ENCODE results near the gene IGF2.

The IGF2 gene

DNA sequence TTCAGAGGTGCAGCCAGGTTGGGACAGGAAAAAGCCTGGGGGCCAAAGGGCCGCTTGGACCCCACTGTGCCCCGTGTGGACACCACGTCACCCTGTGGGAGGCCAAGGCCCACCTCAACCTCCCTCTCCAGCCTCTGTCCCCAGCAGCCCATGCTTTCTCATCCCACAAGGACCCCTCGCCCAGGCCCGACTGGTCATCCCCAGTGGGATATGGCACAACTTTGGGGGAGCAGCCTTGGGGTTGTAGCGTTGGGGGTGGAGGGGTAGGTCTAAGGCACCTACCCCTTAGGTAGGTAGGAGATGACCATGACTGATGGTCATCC, 44.0 kb downstream of the IGF2 start:
- no peak for TF ChIP-seq SIN3A (IDR thresholded peaks at IDR 0.05; ENCODE audit: borderline replicate concordance, insufficient read depth, low read length)
- TF ChIP-seq FOXP2 (optimal IDR thresholded peaks at IDR 0.05; ENCODE audit: borderline replicate concordance, extremely low read depth, extremely low read length, insufficient read depth), result no peak
- no peak for TF ChIP-seq POLR2AphosphoS5 (IDR thresholded peaks at IDR 0.05; ENCODE audit: low read depth, low read length)
- TF ChIP-seq TAF1 (IDR thresholded peaks at IDR 0.05; ENCODE audit: borderline replicate concordance, insufficient read depth, low read length), result no peak
- TF ChIP-seq, protein P1, sequence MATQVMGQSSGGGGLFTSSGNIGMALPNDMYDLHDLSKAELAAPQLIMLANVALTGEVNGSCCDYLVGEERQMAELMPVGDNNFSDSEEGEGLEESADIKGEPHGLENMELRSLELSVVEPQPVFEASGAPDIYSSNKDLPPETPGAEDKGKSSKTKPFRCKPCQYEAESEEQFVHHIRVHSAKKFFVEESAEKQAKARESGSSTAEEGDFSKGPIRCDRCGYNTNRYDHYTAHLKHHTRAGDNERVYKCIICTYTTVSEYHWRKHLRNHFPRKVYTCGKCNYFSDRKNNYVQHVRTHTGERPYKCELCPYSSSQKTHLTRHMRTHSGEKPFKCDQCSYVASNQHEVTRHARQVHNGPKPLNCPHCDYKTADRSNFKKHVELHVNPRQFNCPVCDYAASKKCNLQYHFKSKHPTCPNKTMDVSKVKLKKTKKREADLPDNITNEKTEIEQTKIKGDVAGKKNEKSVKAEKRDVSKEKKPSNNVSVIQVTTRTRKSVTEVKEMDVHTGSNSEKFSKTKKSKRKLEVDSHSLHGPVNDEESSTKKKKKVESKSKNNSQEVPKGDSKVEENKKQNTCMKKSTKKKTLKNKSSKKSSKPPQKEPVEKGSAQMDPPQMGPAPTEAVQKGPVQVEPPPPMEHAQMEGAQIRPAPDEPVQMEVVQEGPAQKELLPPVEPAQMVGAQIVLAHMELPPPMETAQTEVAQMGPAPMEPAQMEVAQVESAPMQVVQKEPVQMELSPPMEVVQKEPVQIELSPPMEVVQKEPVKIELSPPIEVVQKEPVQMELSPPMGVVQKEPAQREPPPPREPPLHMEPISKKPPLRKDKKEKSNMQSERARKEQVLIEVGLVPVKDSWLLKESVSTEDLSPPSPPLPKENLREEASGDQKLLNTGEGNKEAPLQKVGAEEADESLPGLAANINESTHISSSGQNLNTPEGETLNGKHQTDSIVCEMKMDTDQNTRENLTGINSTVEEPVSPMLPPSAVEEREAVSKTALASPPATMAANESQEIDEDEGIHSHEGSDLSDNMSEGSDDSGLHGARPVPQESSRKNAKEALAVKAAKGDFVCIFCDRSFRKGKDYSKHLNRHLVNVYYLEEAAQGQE (IDR thresholded peaks at IDR 0.05; ENCODE audit: insufficient read depth in 1 of 2, low read depth in 2 of 2, low read length in 2 of 2), result no peak

DNA sequence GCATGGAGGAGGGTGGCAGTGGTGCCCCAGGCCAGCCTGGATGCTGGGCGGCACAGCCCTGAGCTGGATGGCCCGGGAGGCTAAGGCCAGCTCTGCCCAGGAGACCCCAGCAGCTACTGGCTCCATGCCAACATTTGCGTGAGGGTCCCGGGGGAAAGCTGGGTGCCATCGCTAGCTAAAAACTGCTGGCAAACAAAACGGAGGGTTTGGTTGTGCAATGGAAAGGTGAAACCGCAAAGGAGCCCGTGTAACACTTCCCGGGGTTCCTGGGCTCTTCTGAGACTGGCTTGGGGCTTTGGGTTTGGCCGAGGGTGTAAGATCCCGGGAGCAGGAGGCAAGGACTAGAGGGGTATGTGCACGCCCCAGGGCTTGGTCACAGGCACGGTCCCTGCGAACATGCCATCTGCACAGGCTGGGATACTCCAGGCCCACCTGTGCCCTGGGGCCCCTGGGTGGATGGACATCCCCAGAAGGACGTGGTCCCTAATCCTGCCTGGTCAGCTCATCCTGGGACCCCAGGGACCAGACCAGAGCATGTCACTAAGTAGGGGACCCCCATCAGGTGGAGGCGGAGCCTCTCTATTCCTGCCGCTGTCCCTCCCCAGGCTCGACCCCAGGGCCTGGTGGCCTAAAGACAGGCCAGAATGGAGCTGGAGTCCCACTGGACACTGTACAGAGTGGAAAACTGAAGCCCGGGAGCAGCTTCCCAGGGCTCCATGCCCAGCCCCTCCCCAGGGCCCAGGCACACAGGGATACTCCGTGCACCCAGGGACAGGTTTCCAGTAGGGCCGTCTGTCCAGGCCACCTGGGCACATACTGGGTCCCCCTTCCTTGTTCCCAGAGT, 44.6 kb downstream of the IGF2 start:
- no peak for TF ChIP-seq FOXP2 (optimal IDR thresholded peaks at IDR 0.05; ENCODE audit: borderline replicate concordance, extremely low read depth, extremely low read length, insufficient read depth)
- TF ChIP-seq, protein P1 (IDR thresholded peaks at IDR 0.05; ENCODE audit: insufficient read depth in 1 of 2, low read depth in 2 of 2, low read length in 2 of 2), result no peak

DNA sequence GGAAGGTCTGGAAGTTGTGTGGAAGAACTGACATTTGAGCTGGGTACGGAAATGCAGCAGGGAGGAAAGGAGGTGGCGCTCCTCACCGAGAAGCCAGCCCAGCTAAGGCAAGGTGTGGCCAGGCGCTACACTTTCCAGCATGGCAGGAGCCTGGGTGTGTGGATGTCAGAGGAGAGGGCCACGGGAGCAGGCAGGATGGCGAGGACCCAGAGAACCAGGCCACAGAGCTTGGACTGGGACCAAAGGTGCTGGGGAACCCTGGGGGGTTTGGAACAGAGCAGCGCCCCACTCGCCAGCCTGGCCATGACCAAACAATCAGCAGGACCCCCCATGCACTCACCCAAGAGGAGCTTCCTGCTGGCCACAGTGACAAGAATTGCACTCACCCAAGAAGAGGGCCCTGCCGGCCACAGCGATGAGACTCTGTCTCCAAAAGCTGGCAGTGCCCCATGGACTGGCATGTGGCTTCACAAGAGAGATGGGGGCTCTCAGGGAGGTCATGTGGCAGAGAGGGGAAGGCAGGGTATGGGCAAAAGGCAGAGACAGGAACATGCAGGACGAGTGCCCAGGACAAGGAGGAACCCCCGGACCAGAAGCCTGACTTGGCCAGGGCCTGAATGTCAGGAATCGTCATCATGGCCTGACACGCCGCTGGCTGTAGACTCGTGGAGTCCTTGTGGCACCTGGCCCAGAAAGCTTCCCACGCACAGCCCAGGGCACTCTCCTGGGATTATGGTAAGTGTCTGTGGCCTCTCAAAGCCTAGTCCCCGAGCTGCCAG, 45.4 kb downstream of the IGF2 start:
- TF ChIP-seq, protein P1 (IDR thresholded peaks at IDR 0.05; ENCODE audit: insufficient read depth in 1 of 2, low read depth in 2 of 2, low read length in 2 of 2), result no peak
- TF ChIP-seq POLR2AphosphoS5 (IDR thresholded peaks at IDR 0.05; ENCODE audit: low read depth, low read length), result no peak
- TF ChIP-seq TAF1 (IDR thresholded peaks at IDR 0.05; ENCODE audit: borderline replicate concordance, insufficient read depth, low read length), result no peak
- TF ChIP-seq FOXP2 (optimal IDR thresholded peaks at IDR 0.05; ENCODE audit: borderline replicate concordance, extremely low read depth, extremely low read length, insufficient read depth), result no peak
- TF ChIP-seq SIN3A (IDR thresholded peaks at IDR 0.05; ENCODE audit: borderline replicate concordance, insufficient read depth, low read length), result no peak

DNA sequence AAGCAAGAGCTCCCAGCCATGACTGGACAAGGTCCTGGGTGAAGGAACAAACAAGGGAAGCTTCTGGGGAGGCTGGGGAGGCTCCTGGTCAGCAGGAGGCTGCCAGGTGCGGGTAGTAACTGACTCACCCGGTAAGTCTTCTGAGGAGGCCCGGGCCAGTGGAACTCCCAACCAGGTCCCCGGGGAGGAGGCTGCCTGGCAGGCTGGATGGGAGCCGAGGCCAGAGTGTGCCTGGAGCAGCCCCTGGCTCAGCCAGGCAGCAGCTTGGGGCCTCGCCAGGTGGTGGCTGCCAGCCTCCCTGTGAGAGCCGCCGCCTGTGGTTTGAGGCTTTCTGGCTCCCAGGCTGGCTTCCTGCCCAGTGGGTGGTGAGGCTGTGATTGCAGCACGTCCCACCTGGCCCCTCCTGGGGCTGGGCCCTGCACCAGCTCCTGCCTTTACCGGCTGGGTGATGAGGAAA, 46.2 kb downstream of the IGF2 start:
- no peak for TF ChIP-seq FOXP2 (optimal IDR thresholded peaks at IDR 0.05; ENCODE audit: borderline replicate concordance, extremely low read depth, extremely low read length, insufficient read depth)
- TF ChIP-seq POLR2AphosphoS5 (IDR thresholded peaks at IDR 0.05; ENCODE audit: low read depth, low read length), result no peak
- no peak for TF ChIP-seq SIN3A (IDR thresholded peaks at IDR 0.05; ENCODE audit: borderline replicate concordance, insufficient read depth, low read length)
- TF ChIP-seq, protein P1 (IDR thresholded peaks at IDR 0.05; ENCODE audit: insufficient read depth in 1 of 2, low read depth in 2 of 2, low read length in 2 of 2), result no peak
- TF ChIP-seq TAF1 (IDR thresholded peaks at IDR 0.05; ENCODE audit: borderline replicate concordance, insufficient read depth, low read length), result no peak
